GM12874 (cell line): ENCODE results near the gene MTHFD1L.

Experiments used
- CTCF ChIP-seq: IDR thresholded peaks from 2 replicates; pipeline ENCODE4 v1.5.1; 2011; ENCODE audit warnings: low read depth, mild to moderate bottlenecking, control low read depth, low read length, moderate library complexity; ENCODE audit not compliant: insufficient read depth

The MTHFD1L gene

DNA sequence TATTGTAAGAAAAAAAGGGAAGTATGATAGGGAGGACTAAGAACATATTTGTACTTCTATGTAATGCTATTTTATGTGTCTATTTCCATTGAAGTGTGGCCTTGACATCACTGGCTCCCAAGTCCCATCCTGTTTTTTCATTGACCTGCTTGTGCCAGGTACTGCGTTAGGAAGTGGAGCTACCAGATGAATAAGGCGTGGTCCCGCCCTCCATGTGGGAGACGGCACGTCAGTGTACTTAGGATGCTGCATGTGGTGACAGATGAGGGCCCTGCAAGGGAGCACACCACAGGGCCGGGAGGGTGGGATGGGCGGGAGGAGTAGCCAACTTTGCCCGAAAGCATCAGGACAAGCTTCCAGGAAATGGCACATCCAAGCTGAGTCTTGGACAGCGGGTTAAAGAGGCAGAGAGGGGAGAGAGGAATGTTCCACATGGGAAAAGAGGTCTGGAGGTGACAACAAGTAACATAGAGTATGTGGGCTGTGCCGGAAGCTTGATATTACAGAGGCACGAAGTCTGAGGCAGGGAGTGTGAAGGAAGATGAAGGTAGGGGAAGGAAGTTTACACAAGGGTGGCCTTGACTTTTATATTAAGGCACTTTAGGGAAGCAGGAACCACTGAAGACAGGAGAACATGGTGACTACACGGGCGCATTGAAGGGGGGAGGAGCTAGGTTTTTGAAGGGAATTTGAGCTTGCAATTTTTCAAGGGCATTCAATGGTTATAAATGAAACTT is 140.6 kb downstream of the MTHFD1L start:
- TF ChIP-seq CTCF = no peak

DNA sequence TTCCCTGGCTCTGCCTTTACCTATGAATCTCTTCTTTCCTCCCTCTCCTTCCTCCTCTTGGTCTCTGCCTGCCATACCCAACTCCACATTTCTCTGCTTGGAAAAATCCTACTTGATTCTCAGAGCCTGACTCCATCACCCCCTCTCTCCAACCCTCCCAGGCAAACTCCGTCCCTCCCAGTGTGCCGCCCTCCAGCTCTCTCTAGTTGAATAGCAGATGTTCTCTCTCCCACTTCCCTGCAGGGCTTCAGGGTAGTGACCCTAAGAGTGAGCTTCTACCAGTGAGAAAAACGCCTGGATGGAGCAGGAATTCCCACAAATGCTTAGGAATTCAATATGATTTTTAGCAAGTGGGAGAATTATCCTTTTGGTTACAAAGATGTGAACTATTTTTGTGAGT is 141.6 kb downstream of the MTHFD1L start:
- TF ChIP-seq CTCF = no peak

- no peak for TF ChIP-seq CTCF
Observed at GRCh38 chr6:151007922-151008321, 142.4 kb downstream of the MTHFD1L start.

- TF ChIP-seq CTCF = no peak
Observed at GRCh38 chr6:151008425-151008824, 142.9 kb downstream of the MTHFD1L start.

DNA sequence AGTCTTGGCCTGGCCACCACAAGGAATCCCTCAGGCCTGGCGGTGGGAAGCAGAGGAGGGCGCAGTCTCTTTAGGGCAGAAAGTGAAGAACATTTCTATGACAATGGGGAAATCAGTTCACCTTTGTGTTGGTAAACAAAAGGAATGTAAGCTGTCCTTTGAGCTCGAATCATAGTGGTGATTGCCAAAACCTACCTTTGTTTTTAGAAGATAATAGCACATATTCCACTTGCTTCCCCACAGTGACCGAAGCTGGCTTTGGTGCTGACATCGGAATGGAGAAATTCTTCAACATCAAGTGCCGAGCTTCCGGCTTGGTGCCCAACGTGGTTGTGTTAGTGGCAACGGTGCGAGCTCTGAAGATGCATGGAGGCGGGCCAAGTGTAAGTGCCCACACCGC is 144.1 kb downstream of the MTHFD1L start:
- no peak for TF ChIP-seq CTCF

- no peak for TF ChIP-seq CTCF
Observed at GRCh38 chr6:151010071-151010470, 144.6 kb downstream of the MTHFD1L start.

DNA sequence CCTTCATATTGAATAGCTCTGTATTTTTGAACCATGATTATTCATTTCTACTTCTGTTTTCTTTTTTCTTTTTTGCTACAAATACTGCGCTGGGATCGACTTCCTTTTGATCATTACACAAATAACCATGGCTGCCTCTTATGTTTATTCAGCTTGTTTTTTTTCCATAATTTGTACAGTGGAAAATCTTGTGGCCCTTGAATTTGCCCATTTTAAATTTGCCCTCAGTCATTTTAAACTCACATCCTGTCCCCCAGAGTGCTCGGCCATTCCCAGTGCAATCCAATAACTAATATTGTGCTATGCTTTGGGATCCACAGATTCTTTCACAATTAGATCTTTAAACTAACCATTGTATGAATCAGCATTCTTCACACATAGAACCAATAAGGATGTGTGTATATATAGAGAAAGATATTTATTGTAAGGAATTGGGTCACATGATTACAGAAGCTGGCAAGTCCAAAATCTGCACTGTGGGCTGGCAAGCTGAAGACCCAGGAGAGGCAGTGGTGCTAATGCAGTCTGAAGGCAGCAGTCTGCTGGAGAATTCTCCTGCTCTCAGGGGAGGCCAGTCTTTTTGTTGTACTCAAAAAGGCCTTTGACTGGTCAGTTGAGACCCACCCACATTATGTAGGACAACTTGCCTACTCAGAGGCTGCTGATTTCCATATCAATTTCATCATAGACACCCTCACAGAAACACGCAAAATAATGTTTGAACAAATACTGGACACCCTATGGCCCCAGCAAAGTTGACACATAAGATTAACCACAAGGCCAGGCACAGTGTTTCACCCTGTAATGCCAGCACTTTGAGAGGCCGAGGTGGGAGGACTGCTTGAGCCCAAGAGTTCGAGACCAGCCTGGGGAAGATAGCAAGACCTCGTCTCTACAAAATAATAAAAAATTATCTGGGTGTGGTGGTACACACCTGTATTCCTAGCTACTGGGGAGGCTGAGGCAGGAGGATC is 147.1 kb downstream of the MTHFD1L start:
- no peak for TF ChIP-seq CTCF
